Measurements from ENCODE around the gene MEA1. TPM values are rescaled to one million over a fixed set of nuclear protein-coding genes. Genes with fewer than 3 reads are reported as not detected.

Gene MEA1
- total RNA-seq: 10 to 100 TPM; 39.1 to 81.7 (median 43.2) TPM

DNA sequence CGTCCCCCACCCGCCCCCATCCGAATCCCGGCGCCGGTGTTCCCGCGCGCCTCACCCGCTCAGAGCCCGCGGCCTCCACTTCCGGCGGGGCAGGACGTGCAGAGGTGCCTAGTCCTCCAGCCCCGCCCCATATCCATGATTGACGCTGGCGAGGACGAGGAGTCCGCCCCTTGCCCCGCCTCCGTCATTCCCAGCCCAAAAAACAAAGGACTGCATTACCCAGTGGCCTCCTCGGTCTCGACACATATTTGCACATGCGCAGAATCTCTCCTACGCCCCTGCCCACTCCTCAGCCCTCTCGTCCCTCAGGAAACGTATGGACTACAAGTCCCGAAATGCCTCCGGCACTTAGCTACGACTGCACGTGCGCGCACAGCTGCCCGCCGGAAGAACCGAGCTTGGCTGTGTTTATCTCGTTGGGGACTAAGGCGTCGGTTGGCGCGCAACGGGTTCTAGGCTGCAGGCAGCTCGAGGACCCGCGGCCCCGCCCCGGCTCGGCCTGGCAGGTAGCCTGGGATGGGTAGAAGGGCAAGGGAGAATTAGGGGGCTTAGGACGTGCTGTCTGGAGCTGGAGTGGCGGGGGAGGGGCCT is at the start of gene MEA1, which contains the start of gene KLHDC3:
TSS of gene MEA1 (minus strand) at position 104 of the 591 bp plus-strand sequence. CDS start 133 bp downstream, outside the sequence.
TSS of gene KLHDC3 (plus strand) at position 407 of the 591 bp plus-strand sequence. CDS start 2,944 bp downstream, outside the sequence.
- Histone ChIP-seq H3K27ac (peak within 1 kb of the TSS; percentile 85 to 89), H3K27me3 (no peaks in the 10 kb centered on the region), H3K9me3 (no peaks in the 10 kb centered on the region), H3K36me3 (no peaks in the 10 kb centered on the region), H3K4me1 (peaks cover 0 to 8% of the 10 kb centered on the region in 2 donors), H3K4me3 (peak within 1 kb of the TSS; percentile 68 to 99)
- peak; percentile 57 to 60 for TF ChIP-seq POLR2A (IDR thresholded peaks at IDR 0.05)
- TF ChIP-seq, protein P1, sequence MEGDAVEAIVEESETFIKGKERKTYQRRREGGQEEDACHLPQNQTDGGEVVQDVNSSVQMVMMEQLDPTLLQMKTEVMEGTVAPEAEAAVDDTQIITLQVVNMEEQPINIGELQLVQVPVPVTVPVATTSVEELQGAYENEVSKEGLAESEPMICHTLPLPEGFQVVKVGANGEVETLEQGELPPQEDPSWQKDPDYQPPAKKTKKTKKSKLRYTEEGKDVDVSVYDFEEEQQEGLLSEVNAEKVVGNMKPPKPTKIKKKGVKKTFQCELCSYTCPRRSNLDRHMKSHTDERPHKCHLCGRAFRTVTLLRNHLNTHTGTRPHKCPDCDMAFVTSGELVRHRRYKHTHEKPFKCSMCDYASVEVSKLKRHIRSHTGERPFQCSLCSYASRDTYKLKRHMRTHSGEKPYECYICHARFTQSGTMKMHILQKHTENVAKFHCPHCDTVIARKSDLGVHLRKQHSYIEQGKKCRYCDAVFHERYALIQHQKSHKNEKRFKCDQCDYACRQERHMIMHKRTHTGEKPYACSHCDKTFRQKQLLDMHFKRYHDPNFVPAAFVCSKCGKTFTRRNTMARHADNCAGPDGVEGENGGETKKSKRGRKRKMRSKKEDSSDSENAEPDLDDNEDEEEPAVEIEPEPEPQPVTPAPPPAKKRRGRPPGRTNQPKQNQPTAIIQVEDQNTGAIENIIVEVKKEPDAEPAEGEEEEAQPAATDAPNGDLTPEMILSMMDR (IDR thresholded peaks at IDR 0.05): peak in 2 of 4 experiments; percentile 11 to 37
- DNase-seq: peak; percentile 99 to 100
- intact Hi-C loops (cut with DNase I; ENCODE audit: low total_unique reads): no loop called here

DNA sequence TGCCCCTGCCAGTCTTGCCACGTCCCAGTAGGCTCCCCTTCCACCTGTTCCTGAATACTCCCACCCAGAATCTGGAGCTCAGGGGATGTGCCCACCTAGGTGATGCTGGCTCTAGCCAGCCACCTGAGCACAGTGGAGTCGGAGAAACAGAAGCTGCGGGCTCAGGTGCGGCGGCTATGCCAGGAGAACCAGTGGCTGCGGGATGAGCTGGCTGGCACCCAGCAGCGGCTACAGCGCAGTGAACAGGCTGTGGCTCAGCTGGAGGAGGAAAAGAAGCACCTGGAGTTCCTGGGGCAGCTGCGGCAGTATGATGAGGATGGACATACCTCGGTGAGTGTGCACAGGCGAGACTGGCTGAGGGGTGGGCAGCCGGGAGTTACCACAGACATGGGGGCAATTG is 49.1 kb upstream of the MEA1 start:
- Histone ChIP-seq H3K36me3 (no peaks in the 10 kb centered on the region), H3K27me3 (no peaks in the 10 kb centered on the region), H3K27ac (no peak overlapping the region), H3K9me3 (no peaks in the 10 kb centered on the region), H3K4me3 (no peak overlapping the region), H3K4me1 (peaks cover 9 to 10% of the 10 kb centered on the region in 2 donors)
- DNase-seq: no peak
- TF ChIP-seq, protein P1 (IDR thresholded peaks at IDR 0.05): no peak
- TF ChIP-seq POLR2A (IDR thresholded peaks at IDR 0.05): no peak
- intact Hi-C loops (cut with DNase I; ENCODE audit: low total_unique reads): no loop called here

DNA sequence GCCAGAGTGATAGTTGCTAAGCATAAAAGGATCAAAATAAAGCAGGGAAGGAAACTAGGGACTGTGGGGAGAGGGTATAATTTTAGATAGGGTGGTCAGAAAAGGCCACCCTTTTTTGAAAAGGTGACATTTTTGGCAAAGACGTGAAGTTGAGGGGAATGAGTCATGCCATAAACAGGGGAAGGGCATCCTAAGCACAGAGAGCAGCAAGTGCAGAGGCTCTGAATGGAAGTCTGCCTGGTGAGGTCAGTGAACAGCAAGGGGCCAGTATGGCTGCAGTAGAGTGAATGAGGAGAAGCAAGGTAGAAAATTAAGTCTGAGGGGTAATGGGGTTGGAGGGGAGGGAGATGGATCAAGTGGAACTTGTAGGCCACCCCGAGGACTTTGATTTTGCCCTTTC is 48.1 kb upstream of the MEA1 start:
- no peak for DNase-seq
- Histone ChIP-seq H3K4me3 (no peak overlapping the region), H3K9me3 (no peaks in the 10 kb centered on the region), H3K4me1 (peaks cover 9 to 10% of the 10 kb centered on the region in 2 donors), H3K27ac (no peak overlapping the region), H3K36me3 (no peaks in the 10 kb centered on the region), H3K27me3 (no peaks in the 10 kb centered on the region)
- no peak for TF ChIP-seq POLR2A (IDR thresholded peaks at IDR 0.05)
- TF ChIP-seq, protein P1 (IDR thresholded peaks at IDR 0.05): no peak
- intact Hi-C loops (cut with DNase I; ENCODE audit: low total_unique reads): no loop called here

DNA sequence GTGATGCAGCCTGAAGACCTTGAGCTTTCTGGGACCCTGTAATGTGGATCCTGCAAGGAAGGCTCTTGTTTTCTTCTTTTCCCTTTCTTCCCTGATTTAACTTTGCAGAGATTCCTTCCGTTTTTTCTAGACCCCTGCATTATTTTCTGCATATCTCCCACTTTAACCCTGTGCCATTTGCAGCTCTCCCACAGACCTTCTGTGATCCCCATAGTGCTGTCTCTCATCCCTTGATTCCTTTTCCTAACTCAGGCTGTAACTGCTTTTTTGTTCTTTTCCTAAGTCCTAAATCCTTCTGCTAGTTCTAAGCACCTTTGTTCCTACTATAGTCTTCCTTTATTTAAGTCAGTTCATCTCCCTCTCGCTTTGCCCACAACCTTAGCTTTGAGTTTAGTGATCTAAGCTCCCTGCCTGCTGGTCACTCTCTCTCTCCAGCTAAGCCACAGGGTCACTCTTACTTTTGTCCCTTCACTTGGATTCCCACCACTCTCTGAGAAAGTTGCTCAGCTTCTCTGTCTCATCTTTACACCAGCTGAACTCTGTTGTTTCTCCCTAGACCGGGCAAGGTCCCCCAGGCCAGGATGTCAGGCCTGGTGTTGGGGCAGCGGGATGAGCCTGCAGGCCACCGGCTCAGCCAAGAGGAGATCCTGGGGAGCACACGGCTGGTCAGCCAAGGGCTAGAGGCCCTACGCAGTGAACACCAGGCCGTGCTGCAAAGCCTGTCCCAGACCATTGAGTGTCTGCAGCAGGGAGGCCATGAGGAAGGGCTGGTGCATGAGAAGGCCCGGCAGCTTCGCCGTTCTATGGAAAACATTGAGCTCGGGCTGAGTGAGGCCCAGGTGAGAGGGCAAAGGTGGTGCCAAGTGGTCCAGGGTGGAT is 47.2 kb upstream of the MEA1 start:
- intact Hi-C loops (cut with DNase I; ENCODE audit: low total_unique reads): no loop called here
- Histone ChIP-seq H3K27ac (no peak overlapping the region), H3K27me3 (no peaks in the 10 kb centered on the region), H3K4me3 (peak overlapping the region in 1 of 2 donors; percentile 90), H3K9me3 (no peaks in the 10 kb centered on the region), H3K4me1 (peaks cover 9 to 10% of the 10 kb centered on the region in 2 donors), H3K36me3 (no peaks in the 10 kb centered on the region)
- TF ChIP-seq, protein P1 (IDR thresholded peaks at IDR 0.05): no peak
- no peak for TF ChIP-seq POLR2A (IDR thresholded peaks at IDR 0.05)
- no peak for DNase-seq
